H9 (cell line): ENCODE measurements around the gene PTPN23. TPM values are rescaled to one million over a fixed set of nuclear protein-coding genes. Genes with fewer than 3 reads are reported as not detected.

Source experiments
- DNase-seq: peaks from one replicate; pipeline ENCODE4 v3.0.0-alpha.2; 2017
- H2AFZ ChIP-seq: one replicate; pipeline ENCODE4 v1.6.1; 2013; ENCODE audit warnings: mild to moderate bottlenecking, low read length, control low read depth, moderate library complexity
- H2AK5ac ChIP-seq: 2 replicates; pipeline ENCODE4 v1.6.1; 2013; ENCODE audit warnings: low read length, control low read depth, mixed read lengths; ENCODE audit not compliant: insufficient read length
- H2BK120ac ChIP-seq: one replicate; pipeline ENCODE4 v1.6.1; 2013; ENCODE audit warnings: low read depth, mild to moderate bottlenecking, low read length, control low read depth, inconsistent platforms; ENCODE audit not compliant: poor library complexity, severe bottlenecking
- H2BK12ac ChIP-seq: 2 replicates; pipeline ENCODE4 v1.6.1; 2013; ENCODE audit warnings: low read length, control low read depth, mixed read lengths, low read depth; ENCODE audit not compliant: insufficient read length
- H2BK15ac ChIP-seq: 2 replicates; pipeline ENCODE4 v1.6.1; 2013; ENCODE audit warnings: low read depth, low read length, control low read depth
- H2BK20ac ChIP-seq: one replicate; pipeline ENCODE4 v1.6.1; 2013; ENCODE audit warnings: low read depth, mild to moderate bottlenecking, low read length, control low read depth, inconsistent platforms; ENCODE audit not compliant: poor library complexity, severe bottlenecking
- H2BK5ac ChIP-seq: 2 replicates; pipeline ENCODE4 v1.6.1; 2013; ENCODE audit warnings: low read length, control low read depth, mixed read lengths; ENCODE audit not compliant: insufficient read length
- H3K14ac ChIP-seq: 2 replicates; pipeline ENCODE4 v1.6.1; 2013; ENCODE audit warnings: low read length, control low read depth; ENCODE audit not compliant: insufficient read depth
- H3K18ac ChIP-seq: 2 replicates; pipeline ENCODE4 v1.6.1; 2013; ENCODE audit warnings: low read depth, mild to moderate bottlenecking, mixed read lengths, low read length, control low read depth; ENCODE audit not compliant: insufficient read length
- H3K23ac ChIP-seq: 2 replicates; pipeline ENCODE4 v1.6.1; 2013; ENCODE audit warnings: low read length, control low read depth, mixed read lengths, low read depth; ENCODE audit not compliant: insufficient read length
- H3K23me2 ChIP-seq: 2 replicates; pipeline ENCODE4 v1.6.1; 2013; ENCODE audit warnings: low read depth, mild to moderate bottlenecking, mixed read lengths, low read length, control low read depth; ENCODE audit not compliant: insufficient read length, poor library complexity, severe bottlenecking
- H3K27ac ChIP-seq: 2 replicates; pipeline ENCODE4 v1.5.1; 2013; ENCODE audit warnings: low read length, control low read depth, mixed read lengths, low read depth; ENCODE audit not compliant: insufficient read length
- H3K27me3 ChIP-seq: 2 replicates; pipeline ENCODE4 v1.6.1; 2013; ENCODE audit warnings: low read length, control low read depth, inconsistent platforms; ENCODE audit not compliant: insufficient read depth
- H3K4ac ChIP-seq: 2 replicates; pipeline ENCODE4 v1.6.1; 2013; ENCODE audit warnings: low read depth, mild to moderate bottlenecking, control low read depth, inconsistent platforms, low read length, moderate library complexity
- H3K4me1 ChIP-seq: 2 replicates; pipeline ENCODE4 v1.6.1; 2013; ENCODE audit warnings: low read length, control low read depth, inconsistent platforms; ENCODE audit not compliant: insufficient read depth
- H3K4me2 ChIP-seq: 2 replicates; pipeline ENCODE4 v1.6.1; 2013; ENCODE audit warnings: low read length, control low read depth, mixed read lengths; ENCODE audit not compliant: insufficient read length, insufficient read depth
- H3K56ac ChIP-seq: 2 replicates; pipeline ENCODE4 v1.6.1; 2013; ENCODE audit warnings: low read depth, mild to moderate bottlenecking, mixed read lengths, low read length, control low read depth; ENCODE audit not compliant: insufficient read length
- H3K79me1 ChIP-seq: 2 replicates; pipeline ENCODE4 v1.6.1; 2013; ENCODE audit warnings: low read depth, mild to moderate bottlenecking, moderate library complexity, low read length, control low read depth, inconsistent platforms; ENCODE audit not compliant: insufficient read depth, poor library complexity, severe bottlenecking
- H3K79me2 ChIP-seq: 2 replicates; pipeline ENCODE4 v1.6.1; 2013; ENCODE audit warnings: low read length, control low read depth, inconsistent platforms; ENCODE audit not compliant: insufficient read depth
- H3K9ac ChIP-seq: 2 replicates; pipeline ENCODE4 v1.6.1; 2013; ENCODE audit warnings: low read length, control low read depth, mixed read lengths; ENCODE audit not compliant: insufficient read length; ENCODE audit errors: extremely low read depth
- H3K9me3 ChIP-seq: one replicate; pipeline ENCODE4 v1.6.1; 2013; ENCODE audit warnings: low read depth, low read length, inconsistent platforms; ENCODE audit not compliant: control insufficient read depth
- H3T11ph ChIP-seq: one replicate; pipeline ENCODE4 v1.6.1; 2013; ENCODE audit warnings: mild to moderate bottlenecking, low read length, control low read depth, inconsistent platforms
- H4K20me1 ChIP-seq: one replicate; pipeline ENCODE4 v1.6.1; 2013; ENCODE audit not compliant: control insufficient read depth, insufficient read length, insufficient read depth
- H4K5ac ChIP-seq: 2 replicates; pipeline ENCODE4 v1.6.1; 2013; ENCODE audit warnings: low read depth, mild to moderate bottlenecking, mixed read lengths, low read length, control low read depth; ENCODE audit not compliant: insufficient read length
- H4K8ac ChIP-seq: replicated peaks from 2 replicates; pipeline ENCODE4 v1.6.1; 2013; ENCODE audit warnings: low read length, control low read depth, mixed read lengths, low read depth; ENCODE audit not compliant: insufficient read length
- H4K91ac ChIP-seq: 2 replicates; pipeline ENCODE4 v1.6.1; 2013; ENCODE audit warnings: low read depth, mild to moderate bottlenecking, moderate library complexity, mixed read lengths, low read length, control low read depth; ENCODE audit not compliant: insufficient read length
- H3K27ac Mint-ChIP-seq, 3 experiments: 2 replicates in 2 of 3; 3 replicates in 1 of 3; pipeline ENCODE4 v1.8.0; 2020 to 2021; ENCODE audit warnings: mixed read lengths in 3 of 3, mild to moderate bottlenecking in 1 of 3, moderate library complexity in 1 of 3
- H3K27me3 Mint-ChIP-seq: 2 replicates; pipeline ENCODE4 v1.8.0; 2021; ENCODE audit warnings: low read depth, mild to moderate bottlenecking, moderate library complexity, mixed read lengths
- H3K36me3 Mint-ChIP-seq, 3 experiments: 2 replicates in 2 of 3; 3 replicates in 1 of 3; pipeline ENCODE4 v1.8.0; 2020 to 2021; ENCODE audit warnings: low read depth in 3 of 3, mixed read lengths in 3 of 3; ENCODE audit not compliant: insufficient read depth in 1 of 3
- H3K4me1 Mint-ChIP-seq, 2 experiments: 2 replicates each; pipeline ENCODE4 v1.8.0; 2020; ENCODE audit warnings: mixed read lengths in 2 of 2
- H3K4me3 Mint-ChIP-seq, 2 experiments: 2 replicates in 1 of 2; 3 replicates in 1 of 2; pipeline ENCODE4 v1.8.0; 2020 to 2021; ENCODE audit warnings: mild to moderate bottlenecking in 2 of 2, mixed read lengths in 2 of 2, moderate library complexity in 1 of 2
- H3K9me3 Mint-ChIP-seq, 2 experiments: 2 replicates in 1 of 2; 3 replicates in 1 of 2; pipeline ENCODE4 v1.8.0; 2020; ENCODE audit warnings: mild to moderate bottlenecking in 2 of 2, mixed read lengths in 2 of 2, moderate library complexity in 1 of 2
- CTCF ChIP-seq: fragments of 200-600 bp; sonication (generic); conservative IDR thresholded peaks from 3 replicates; pipeline ENCODE4 v1.8.0; 2021; ENCODE audit warnings: antibody characterized with exemption, mild to moderate bottlenecking
- WGBS: extraction: QIAGEN DNeasy Blood & Tissue Kit; methylation state at CpG from one replicate; pipeline ENCODE4 v1.1.7; 2013; ENCODE audit warnings: missing lambda C conversion rate, low lambda C conversion rate, mixed read lengths; ENCODE audit not compliant: insufficient read length; ENCODE audit errors: extremely low coverage; 5-methylcytosine and 5-hydroxymethylcytosine counted together
- total RNA-seq: library from RNA; stranded (reverse); gene quantifications from 2 replicates; pipeline ENCODE4 v1.2.1, GENCODE V29; 2021

The PTPN23 gene
- total RNA-seq, 1 experiment from 2014 or later = 42.2 TPM

GRCh38 chr3:47365213-47366153 lies 15.3 kb upstream of the PTPN23 start:
- no peaks in the 10 kb centered on the region for H3K27me3 Mint-ChIP-seq
- H3K4me3 Mint-ChIP-seq = no peak overlapping the region
- no peaks in the 10 kb centered on the region for H3K4me1 ChIP-seq
- H2BK20ac ChIP-seq = no peak overlapping the region
- H3K14ac ChIP-seq = no peak overlapping the region
- no peak overlapping the region for H3K27ac ChIP-seq
- no peak overlapping the region for H3T11ph ChIP-seq
- H3K23ac ChIP-seq = no peak overlapping the region
- H3K79me1 ChIP-seq = no peaks in the 10 kb centered on the region
- H3K23me2 ChIP-seq = no peaks in the 10 kb centered on the region
- no peak overlapping the region for H3K18ac ChIP-seq
- H4K8ac ChIP-seq = no peak overlapping the region
- H2BK15ac ChIP-seq = no peak overlapping the region
- H2AFZ ChIP-seq = no peak overlapping the region
- no peak overlapping the region for H4K91ac ChIP-seq
- H3K9me3 ChIP-seq = no peaks in the 10 kb centered on the region
- no peak overlapping the region for H2AK5ac ChIP-seq
- peaks cover 2 to 3% of the 10 kb centered on the region in 2 experiments; a peak in 3 of 4 replicates for H3K4me1 Mint-ChIP-seq
- DNase-seq = no peak
- no peaks in the 10 kb centered on the region for H3K79me2 ChIP-seq
- no peaks in the 10 kb centered on the region for H4K20me1 ChIP-seq
- H2BK120ac ChIP-seq = no peak overlapping the region
- H3K4me2 ChIP-seq = no peak overlapping the region
- peaks cover 2 to 3% of the 10 kb centered on the region in 2 experiments for H3K9me3 Mint-ChIP-seq
- no peak overlapping the region for H2BK12ac ChIP-seq
- WGBS = no CpG with 5 or more reads among the region's 11 CpGs
- no peak overlapping the region for H2BK5ac ChIP-seq
- H3K4ac ChIP-seq = no peak overlapping the region
- H3K9ac ChIP-seq = no peak overlapping the region
- no peak overlapping the region for H4K5ac ChIP-seq
- no peaks in the 10 kb centered on the region for H3K27me3 ChIP-seq
- H3K56ac ChIP-seq = no peak overlapping the region
- no peak overlapping the region for H3K27ac Mint-ChIP-seq
- peaks cover under 1 to 1% (median 1%) of the 10 kb centered on the region in 3 experiments; a peak in 6 of 7 replicates for H3K36me3 Mint-ChIP-seq
- TF ChIP-seq CTCF = no peak
